ENCODE measurements around the gene TSPAN9. TPM values are rescaled to one million over a fixed set of nuclear protein-coding genes. Genes with fewer than 3 reads are reported as not detected.
A peak's percentile ranks its signal among the peaks of the same experiment; 100 is the strongest.

TSPAN9 gene
- total and polyA plus RNA-seq, 11 donors, result 70.0 to 387 (median 151) TPM

DNA sequence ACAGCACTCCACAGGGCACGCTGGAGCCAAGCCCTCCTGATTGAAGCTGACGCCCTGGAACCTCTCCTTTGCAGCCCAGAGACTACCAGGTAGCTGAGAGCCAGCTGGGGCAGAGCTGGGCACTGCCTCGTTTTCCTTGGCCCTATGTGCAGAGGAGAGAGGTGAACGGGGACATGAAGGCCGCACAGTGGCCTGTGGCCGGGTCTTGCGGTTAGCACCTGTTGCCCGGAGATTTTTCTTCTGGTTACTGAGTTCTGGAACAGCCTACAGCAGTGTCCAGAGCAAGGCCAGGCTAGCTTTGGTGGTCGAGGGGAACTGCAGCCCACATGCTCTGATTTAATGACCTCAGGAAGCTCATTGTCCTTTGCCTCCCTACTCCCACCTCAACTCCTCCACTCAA, 212.5 kb downstream of the TSPAN9 start:
- WGBS, 4 donors, result 83 to 87% (median 84%) methylated on average over 7 to 9 of the region's 9 CpGs
- no peak for TF ChIP-seq POLR2A (IDR thresholded peaks at IDR 0.05)
- TF ChIP-seq, protein P1, sequence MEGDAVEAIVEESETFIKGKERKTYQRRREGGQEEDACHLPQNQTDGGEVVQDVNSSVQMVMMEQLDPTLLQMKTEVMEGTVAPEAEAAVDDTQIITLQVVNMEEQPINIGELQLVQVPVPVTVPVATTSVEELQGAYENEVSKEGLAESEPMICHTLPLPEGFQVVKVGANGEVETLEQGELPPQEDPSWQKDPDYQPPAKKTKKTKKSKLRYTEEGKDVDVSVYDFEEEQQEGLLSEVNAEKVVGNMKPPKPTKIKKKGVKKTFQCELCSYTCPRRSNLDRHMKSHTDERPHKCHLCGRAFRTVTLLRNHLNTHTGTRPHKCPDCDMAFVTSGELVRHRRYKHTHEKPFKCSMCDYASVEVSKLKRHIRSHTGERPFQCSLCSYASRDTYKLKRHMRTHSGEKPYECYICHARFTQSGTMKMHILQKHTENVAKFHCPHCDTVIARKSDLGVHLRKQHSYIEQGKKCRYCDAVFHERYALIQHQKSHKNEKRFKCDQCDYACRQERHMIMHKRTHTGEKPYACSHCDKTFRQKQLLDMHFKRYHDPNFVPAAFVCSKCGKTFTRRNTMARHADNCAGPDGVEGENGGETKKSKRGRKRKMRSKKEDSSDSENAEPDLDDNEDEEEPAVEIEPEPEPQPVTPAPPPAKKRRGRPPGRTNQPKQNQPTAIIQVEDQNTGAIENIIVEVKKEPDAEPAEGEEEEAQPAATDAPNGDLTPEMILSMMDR (IDR thresholded peaks at IDR 0.05), result no peak
- DNase-seq (no peak), ATAC-seq (no peak)
- intact Hi-C loops (cut with DNase I), result loop anchor here in 1 of 10 donors (10.0 kb wide), 1 partner anchor 485 kb away; no protein-coding TSS in a partner anchor
- peaks cover 0 to 22% (median 16%) of the 10 kb centered on the region in 12 donors for H3K4me1 ChIP-seq
- H3K36me3 ChIP-seq, result peaks cover 0 to 53% (median 17%) of the 10 kb centered on the region in 9 donors
- H3K4me3 ChIP-seq, result no peak overlapping the region
- no peak overlapping the region for H3K27ac ChIP-seq
- H3K27me3 ChIP-seq, result no peaks in the 10 kb centered on the region
- no peaks in the 10 kb centered on the region for H3K9me3 ChIP-seq

- Histone ChIP-seq H3K36me3 (peaks cover 0 to 34% (median 8%) of the 10 kb centered on the region in 9 donors), H3K27me3 (no peaks in the 10 kb centered on the region), H3K4me3 (no peak overlapping the region), H3K9me3 (no peaks in the 10 kb centered on the region), H3K4me1 (peaks cover 0 to 37% (median 29%) of the 10 kb centered on the region in 12 donors), H3K27ac (no peak overlapping the region)
- intact Hi-C loops (cut with DNase I), result loop anchor here in 1 of 10 donors (10.0 kb wide), 1 partner anchor 483 kb away; no protein-coding TSS in a partner anchor
- 82 to 97% (median 94%) methylated on average over 6 to 16 of the region's 16 CpGs for WGBS, 4 donors
- TF ChIP-seq, protein P1 (IDR thresholded peaks at IDR 0.05), result no peak
- TF ChIP-seq POLR2A (IDR thresholded peaks at IDR 0.05), result no peak
- ATAC-seq (no peak), DNase-seq (no peak)
These were observed 214.8 kb downstream of the TSPAN9 start for GRCh38 chr12:3291939-3292338.

DNA sequence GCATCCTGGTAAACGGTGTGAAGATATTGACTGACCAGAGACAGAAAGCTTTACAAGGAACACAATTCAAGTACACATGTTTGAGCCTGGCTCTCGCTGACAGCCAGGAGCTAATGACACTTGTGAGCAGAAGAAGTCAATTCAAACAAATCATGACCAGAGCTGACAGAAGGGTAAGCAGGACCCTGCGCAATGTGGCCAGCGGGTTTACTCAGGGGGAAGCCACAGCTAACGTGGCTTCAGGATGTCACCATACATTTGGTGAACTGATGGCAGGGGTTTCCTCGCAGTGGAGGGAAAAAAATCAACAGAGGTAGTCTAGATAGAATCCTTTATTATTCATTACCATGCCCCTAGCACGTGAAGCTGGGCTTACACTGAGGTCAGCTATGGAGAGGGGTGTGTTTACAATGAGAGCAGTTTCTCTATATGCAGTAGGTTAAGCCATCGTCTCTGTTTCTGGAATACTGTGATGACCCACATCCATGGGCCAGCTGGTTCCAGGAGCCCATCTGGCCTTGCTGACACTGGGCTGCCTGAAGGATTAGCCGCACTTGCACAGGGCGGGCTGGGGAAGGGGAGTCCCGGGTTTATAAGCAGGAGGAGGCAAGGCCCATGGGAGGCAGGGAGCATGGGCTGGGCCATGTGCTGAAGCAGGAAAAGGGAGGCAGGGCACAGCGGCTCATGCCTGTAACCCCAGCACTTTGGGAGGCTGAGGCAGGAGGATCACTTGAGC, 215.7 kb downstream of the TSPAN9 start:
- peaks cover 0 to 26% (median 0%) of the 10 kb centered on the region in 9 donors for H3K36me3 ChIP-seq
- peak overlapping the region in 1 of 12 donors; percentile 66 for H3K27ac ChIP-seq
- H3K9me3 ChIP-seq, result no peaks in the 10 kb centered on the region
- intact Hi-C loops (cut with DNase I), result loop anchor here in 1 of 10 donors (10.0 kb wide), 1 partner anchor 482 kb away; no protein-coding TSS in a partner anchor
- no peak overlapping the region for H3K4me3 ChIP-seq
- DNase-seq (no peak), ATAC-seq (no peak)
- no peaks in the 10 kb centered on the region for H3K27me3 ChIP-seq
- WGBS, 4 donors, result 77 to 86% (median 81%) methylated on average over 12 of the region's 12 CpGs
- H3K4me1 ChIP-seq, result peaks cover 0 to 37% (median 29%) of the 10 kb centered on the region in 12 donors
- TF ChIP-seq POLR2A (IDR thresholded peaks at IDR 0.05), result no peak
- TF ChIP-seq, protein P1 (IDR thresholded peaks at IDR 0.05), result no peak

GRCh38 chr12:3293446-3294161, 216.4 kb downstream of the TSPAN9 start:
- no peaks in the 10 kb centered on the region for H3K27me3 ChIP-seq
- intact Hi-C loops (cut with DNase I), result loop anchor here in 1 of 10 donors (10.0 kb wide), 1 partner anchor 481 kb away; no protein-coding TSS in a partner anchor
- H3K27ac ChIP-seq, result peak overlapping the region in 6 of 12 donors; percentile 5 to 66 (median 46)
- H3K36me3 ChIP-seq, result peaks cover 0 to 20% (median 0%) of the 10 kb centered on the region in 9 donors
- DNase-seq, result no peak
- no peaks in the 10 kb centered on the region for H3K9me3 ChIP-seq
- peak in 3 of 4 donors; percentile 3 to 27 (median 10) for ATAC-seq
- H3K4me1 ChIP-seq, result peaks cover 0 to 37% (median 29%) of the 10 kb centered on the region in 12 donors
- WGBS, 4 donors, result 46 to 53% (median 49%) methylated on average over 16 to 18 of the region's 18 CpGs
- TF ChIP-seq, protein P1 (IDR thresholded peaks at IDR 0.05), result peak in 1 of 12 donors; percentile 20
- no peak for TF ChIP-seq POLR2A (IDR thresholded peaks at IDR 0.05)
- no peak overlapping the region for H3K4me3 ChIP-seq

All from heart left ventricle (tissue), 16 donors.